ENCODE measurements around the gene CHST11. TPM values are rescaled to one million over a fixed set of nuclear protein-coding genes. Genes with fewer than 3 reads are reported as not detected.
A peak's percentile ranks its signal among the peaks of the same experiment; 100 is the strongest.

CHST11 gene
- total and polyA plus RNA-seq, 10 of the 15 experiments (the other 5 are each of a cell fraction or from before 2014, with no cell fraction given), result 1.9 to 38.1 (median 17.2) TPM

DNA sequence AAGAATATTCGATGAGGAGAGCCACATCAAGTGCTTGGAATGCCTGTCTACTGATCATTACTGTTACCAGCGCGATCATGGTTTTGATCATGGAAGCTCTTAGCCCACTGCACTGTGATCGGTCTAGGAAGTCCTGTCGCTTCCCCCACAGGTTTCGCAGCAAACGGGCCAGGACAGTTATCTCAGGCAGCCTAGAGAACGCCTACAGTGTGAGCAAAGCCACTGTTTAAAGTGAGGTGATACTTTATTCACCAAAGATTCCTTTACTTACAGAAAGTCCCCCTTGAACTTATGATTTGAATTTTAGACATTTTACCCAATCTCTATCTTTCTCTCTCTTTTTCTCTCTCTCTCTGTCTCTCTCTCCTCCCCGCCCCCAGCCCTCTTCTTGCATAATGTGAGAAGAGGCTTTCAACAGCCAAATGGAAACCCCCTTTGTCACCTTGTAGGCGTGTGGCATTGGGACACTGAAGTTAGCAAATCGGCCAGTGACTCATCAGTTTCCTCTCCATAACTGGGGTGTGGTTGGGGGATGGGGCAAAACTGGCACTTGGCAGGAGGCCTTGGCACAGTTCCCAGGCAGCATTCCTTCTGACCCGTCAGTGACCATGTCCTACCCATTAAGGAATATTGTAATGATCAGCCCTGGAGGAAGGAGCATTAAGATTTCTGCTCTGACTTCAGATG lies 214.8 kb downstream of the CHST11 start (continued):
- TF ChIP-seq SKIL (IDR thresholded peaks at IDR 0.05; ENCODE audit: low read depth, poor library complexity, severe bottlenecking) (peak; percentile 85), NR2F1 (conservative IDR thresholded peaks at IDR 0.05) (peak; percentile 61), NRF1 (conservative IDR thresholded peaks at IDR 0.05; ENCODE audit: low read depth, low read length) (no peak), RELB (IDR thresholded peaks at IDR 0.05; ENCODE audit: low read depth) (peak; percentile 99), NBN (IDR thresholded peaks at IDR 0.05) (peak; percentile 96), ZNF207 (IDR thresholded peaks at IDR 0.05; ENCODE audit: borderline replicate concordance) (no peak; the same call in 1 of the 2 replicates), STAT1 (conservative IDR thresholded peaks at IDR 0.05) (no peak), TAF1 (IDR thresholded peaks at IDR 0.05; ENCODE audit: borderline replicate concordance, low read depth, low read length) (peak; percentile 46; the same call in 1 of the 2 replicates), BRCA1 (IDR thresholded peaks at IDR 0.05; ENCODE audit: low read depth, low read length) (no peak), FOS (IDR thresholded peaks at IDR 0.05; ENCODE audit: borderline replicate concordance, extremely low read depth, insufficient read length) (no peak), SUZ12 (IDR thresholded peaks at IDR 0.05; ENCODE audit: unreplicated experiment) (no peak), RBBP5 (conservative IDR thresholded peaks at IDR 0.05) (peak; percentile 87; the same call in 1 of the 2 replicates), PBX3 (IDR thresholded peaks at IDR 0.05; ENCODE audit: insufficient replicate concordance, low read depth, low read length) (no peak), GATAD2B (conservative IDR thresholded peaks at IDR 0.05; ENCODE audit: low read depth) (peak; percentile 92; the same call in 1 of the 2 replicates), NFYB (IDR thresholded peaks at IDR 0.05; ENCODE audit: insufficient read depth, low read depth, low read length) (no peak), CBFB (IDR thresholded peaks at IDR 0.05; ENCODE audit: low read depth) (peak; percentile 79), KAT2A (conservative IDR thresholded peaks at IDR 0.05; ENCODE audit: control insufficient read depth, low read depth, low read length) (no peak), RELA (IDR thresholded peaks at IDR 0.05; ENCODE audit: borderline replicate concordance, partially characterized antibody) (peak; percentile 100), BCL11A (IDR thresholded peaks at IDR 0.05; ENCODE audit: low read depth, low read length) (peak; percentile 91; the same call in 1 of the 2 replicates)
- TF ChIP-seq, protein P1, sequence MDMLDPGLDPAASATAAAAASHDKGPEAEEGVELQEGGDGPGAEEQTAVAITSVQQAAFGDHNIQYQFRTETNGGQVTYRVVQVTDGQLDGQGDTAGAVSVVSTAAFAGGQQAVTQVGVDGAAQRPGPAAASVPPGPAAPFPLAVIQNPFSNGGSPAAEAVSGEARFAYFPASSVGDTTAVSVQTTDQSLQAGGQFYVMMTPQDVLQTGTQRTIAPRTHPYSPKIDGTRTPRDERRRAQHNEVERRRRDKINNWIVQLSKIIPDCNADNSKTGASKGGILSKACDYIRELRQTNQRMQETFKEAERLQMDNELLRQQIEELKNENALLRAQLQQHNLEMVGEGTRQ (IDR thresholded peaks at IDR 0.05; ENCODE audit: borderline replicate concordance, low read depth, low read length), result no peak
- TF ChIP-seq, protein P2, sequence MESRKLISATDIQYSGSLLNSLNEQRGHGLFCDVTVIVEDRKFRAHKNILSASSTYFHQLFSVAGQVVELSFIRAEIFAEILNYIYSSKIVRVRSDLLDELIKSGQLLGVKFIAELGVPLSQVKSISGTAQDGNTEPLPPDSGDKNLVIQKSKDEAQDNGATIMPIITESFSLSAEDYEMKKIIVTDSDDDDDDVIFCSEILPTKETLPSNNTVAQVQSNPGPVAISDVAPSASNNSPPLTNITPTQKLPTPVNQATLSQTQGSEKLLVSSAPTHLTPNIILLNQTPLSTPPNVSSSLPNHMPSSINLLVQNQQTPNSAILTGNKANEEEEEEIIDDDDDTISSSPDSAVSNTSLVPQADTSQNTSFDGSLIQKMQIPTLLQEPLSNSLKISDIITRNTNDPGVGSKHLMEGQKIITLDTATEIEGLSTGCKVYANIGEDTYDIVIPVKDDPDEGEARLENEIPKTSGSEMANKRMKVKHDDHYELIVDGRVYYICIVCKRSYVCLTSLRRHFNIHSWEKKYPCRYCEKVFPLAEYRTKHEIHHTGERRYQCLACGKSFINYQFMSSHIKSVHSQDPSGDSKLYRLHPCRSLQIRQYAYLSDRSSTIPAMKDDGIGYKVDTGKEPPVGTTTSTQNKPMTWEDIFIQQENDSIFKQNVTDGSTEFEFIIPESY (IDR thresholded peaks at IDR 0.05), result no peak
- TF ChIP-seq, protein P3, sequence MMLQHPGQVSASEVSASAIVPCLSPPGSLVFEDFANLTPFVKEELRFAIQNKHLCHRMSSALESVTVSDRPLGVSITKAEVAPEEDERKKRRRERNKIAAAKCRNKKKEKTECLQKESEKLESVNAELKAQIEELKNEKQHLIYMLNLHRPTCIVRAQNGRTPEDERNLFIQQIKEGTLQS (IDR thresholded peaks at IDR 0.05; ENCODE audit: borderline replicate concordance, extremely low read depth, low read depth, low read length), result 0 out of 2 replicates have a peak, but pooled peaks have one; percentile 23
